ENCODE measurements around the gene ZNF746. TPM values are rescaled to one million over a fixed set of nuclear protein-coding genes. Genes with fewer than 3 reads are reported as not detected.

The ZNF746 gene
- total and polyA plus RNA-seq, 9 of the 15 experiments (the other 6 are each of a cell fraction or from before 2014, with no cell fraction given) = 1.7 to 31.6 (median 13.3) TPM

DNA sequence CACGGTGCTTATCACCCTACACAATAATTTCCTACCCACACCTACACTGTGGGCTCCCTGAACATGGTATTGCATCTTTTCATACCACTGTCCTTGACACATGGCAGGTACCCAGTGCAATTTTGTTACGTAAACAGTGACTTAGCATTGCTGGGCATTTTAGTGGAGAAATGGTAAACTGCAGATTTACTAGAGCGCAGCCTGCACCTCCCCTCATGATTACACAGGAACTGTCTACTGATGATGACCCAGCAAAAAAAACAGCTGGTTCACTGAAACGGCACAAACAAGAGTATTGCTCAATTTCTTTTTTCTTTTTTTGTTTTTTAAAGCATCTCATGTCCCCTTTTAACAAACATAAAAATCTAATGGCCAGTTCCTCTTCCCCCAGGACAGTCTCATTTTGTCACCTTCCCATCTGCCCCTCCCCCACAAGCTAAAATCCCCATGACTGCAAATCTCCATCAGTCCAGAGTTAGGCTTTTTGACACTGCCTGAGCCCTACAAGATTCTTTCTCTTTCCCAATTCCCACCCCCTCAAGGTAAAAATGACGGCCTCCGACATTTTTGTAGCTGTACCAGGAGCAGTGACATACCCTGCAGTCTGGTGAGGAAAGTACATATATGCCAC is 2.8 kb downstream of the ZNF746 start (continued):
- TF ChIP-seq, protein P1, sequence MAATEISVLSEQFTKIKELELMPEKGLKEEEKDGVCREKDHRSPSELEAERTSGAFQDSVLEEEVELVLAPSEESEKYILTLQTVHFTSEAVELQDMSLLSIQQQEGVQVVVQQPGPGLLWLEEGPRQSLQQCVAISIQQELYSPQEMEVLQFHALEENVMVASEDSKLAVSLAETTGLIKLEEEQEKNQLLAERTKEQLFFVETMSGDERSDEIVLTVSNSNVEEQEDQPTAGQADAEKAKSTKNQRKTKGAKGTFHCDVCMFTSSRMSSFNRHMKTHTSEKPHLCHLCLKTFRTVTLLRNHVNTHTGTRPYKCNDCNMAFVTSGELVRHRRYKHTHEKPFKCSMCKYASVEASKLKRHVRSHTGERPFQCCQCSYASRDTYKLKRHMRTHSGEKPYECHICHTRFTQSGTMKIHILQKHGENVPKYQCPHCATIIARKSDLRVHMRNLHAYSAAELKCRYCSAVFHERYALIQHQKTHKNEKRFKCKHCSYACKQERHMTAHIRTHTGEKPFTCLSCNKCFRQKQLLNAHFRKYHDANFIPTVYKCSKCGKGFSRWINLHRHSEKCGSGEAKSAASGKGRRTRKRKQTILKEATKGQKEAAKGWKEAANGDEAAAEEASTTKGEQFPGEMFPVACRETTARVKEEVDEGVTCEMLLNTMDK (IDR thresholded peaks at IDR 0.05; ENCODE audit: borderline replicate concordance, insufficient read depth, low read depth, low read length, poor library complexity, severe bottlenecking) = no peak
- TF ChIP-seq ZNF589 (CRISPR knock-in tag; IDR thresholded peaks at IDR 0.05; ENCODE audit: low read depth) = peak; percentile 72; the same call in 1 of the 2 replicates
- TF ChIP-seq ZKSCAN3 (CRISPR knock-in tag; IDR thresholded peaks at IDR 0.05) = no peak
- TF ChIP-seq, protein P2, sequence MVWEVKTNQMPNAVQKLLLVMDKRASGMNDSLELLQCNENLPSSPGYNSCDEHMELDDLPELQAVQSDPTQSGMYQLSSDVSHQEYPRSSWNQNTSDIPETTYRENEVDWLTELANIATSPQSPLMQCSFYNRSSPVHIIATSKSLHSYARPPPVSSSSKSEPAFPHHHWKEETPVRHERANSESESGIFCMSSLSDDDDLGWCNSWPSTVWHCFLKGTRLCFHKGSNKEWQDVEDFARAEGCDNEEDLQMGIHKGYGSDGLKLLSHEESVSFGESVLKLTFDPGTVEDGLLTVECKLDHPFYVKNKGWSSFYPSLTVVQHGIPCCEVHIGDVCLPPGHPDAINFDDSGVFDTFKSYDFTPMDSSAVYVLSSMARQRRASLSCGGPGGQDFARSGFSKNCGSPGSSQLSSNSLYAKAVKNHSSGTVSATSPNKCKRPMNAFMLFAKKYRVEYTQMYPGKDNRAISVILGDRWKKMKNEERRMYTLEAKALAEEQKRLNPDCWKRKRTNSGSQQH (CRISPR knock-in tag; IDR thresholded peaks at IDR 0.05) = no peak
- no peak for TF ChIP-seq NR2F6 (CRISPR knock-in tag; IDR thresholded peaks at IDR 0.05)
- TF ChIP-seq, protein P3, sequence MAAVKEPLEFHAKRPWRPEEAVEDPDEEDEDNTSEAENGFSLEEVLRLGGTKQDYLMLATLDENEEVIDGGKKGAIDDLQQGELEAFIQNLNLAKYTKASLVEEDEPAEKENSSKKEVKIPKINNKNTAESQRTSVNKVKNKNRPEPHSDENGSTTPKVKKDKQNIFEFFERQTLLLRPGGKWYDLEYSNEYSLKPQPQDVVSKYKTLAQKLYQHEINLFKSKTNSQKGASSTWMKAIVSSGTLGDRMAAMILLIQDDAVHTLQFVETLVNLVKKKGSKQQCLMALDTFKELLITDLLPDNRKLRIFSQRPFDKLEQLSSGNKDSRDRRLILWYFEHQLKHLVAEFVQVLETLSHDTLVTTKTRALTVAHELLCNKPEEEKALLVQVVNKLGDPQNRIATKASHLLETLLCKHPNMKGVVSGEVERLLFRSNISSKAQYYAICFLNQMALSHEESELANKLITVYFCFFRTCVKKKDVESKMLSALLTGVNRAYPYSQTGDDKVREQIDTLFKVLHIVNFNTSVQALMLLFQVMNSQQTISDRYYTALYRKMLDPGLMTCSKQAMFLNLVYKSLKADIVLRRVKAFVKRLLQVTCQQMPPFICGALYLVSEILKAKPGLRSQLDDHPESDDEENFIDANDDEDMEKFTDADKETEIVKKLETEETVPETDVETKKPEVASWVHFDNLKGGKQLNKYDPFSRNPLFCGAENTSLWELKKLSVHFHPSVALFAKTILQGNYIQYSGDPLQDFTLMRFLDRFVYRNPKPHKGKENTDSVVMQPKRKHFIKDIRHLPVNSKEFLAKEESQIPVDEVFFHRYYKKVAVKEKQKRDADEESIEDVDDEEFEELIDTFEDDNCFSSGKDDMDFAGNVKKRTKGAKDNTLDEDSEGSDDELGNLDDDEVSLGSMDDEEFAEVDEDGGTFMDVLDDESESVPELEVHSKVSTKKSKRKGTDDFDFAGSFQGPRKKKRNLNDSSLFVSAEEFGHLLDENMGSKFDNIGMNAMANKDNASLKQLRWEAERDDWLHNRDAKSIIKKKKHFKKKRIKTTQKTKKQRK (IDR thresholded peaks at IDR 0.05; ENCODE audit: borderline replicate concordance, low read depth, low read length) = no peak
- peak in 1 of 2 experiments; percentile 88; a peak in 1 of 4 replicates for TF ChIP-seq ARNT (IDR thresholded peaks at IDR 0.05)
- TF ChIP-seq, protein P4, sequence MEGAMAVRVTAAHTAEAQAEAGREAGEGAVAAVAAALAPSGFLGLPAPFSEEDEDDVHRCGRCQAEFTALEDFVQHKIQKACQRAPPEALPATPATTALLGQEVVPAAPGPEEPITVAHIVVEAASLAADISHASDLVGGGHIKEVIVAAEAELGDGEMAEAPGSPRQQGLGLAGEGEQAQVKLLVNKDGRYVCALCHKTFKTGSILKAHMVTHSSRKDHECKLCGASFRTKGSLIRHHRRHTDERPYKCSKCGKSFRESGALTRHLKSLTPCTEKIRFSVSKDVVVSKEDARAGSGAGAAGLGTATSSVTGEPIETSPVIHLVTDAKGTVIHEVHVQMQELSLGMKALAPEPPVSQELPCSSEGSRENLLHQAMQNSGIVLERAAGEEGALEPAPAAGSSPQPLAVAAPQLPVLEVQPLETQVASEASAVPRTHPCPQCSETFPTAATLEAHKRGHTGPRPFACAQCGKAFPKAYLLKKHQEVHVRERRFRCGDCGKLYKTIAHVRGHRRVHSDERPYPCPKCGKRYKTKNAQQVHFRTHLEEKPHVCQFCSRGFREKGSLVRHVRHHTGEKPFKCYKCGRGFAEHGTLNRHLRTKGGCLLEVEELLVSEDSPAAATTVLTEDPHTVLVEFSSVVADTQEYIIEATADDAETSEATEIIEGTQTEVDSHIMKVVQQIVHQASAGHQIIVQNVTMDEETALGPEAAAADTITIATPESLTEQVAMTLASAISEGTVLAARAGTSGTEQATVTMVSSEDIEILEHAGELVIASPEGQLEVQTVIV (CRISPR knock-in tag; IDR thresholded peaks at IDR 0.05; ENCODE audit: borderline replicate concordance) = no peak
- TF ChIP-seq MCM5 (IDR thresholded peaks at IDR 0.05; ENCODE audit: low read depth) = no peak
- TF ChIP-seq, protein P5, sequence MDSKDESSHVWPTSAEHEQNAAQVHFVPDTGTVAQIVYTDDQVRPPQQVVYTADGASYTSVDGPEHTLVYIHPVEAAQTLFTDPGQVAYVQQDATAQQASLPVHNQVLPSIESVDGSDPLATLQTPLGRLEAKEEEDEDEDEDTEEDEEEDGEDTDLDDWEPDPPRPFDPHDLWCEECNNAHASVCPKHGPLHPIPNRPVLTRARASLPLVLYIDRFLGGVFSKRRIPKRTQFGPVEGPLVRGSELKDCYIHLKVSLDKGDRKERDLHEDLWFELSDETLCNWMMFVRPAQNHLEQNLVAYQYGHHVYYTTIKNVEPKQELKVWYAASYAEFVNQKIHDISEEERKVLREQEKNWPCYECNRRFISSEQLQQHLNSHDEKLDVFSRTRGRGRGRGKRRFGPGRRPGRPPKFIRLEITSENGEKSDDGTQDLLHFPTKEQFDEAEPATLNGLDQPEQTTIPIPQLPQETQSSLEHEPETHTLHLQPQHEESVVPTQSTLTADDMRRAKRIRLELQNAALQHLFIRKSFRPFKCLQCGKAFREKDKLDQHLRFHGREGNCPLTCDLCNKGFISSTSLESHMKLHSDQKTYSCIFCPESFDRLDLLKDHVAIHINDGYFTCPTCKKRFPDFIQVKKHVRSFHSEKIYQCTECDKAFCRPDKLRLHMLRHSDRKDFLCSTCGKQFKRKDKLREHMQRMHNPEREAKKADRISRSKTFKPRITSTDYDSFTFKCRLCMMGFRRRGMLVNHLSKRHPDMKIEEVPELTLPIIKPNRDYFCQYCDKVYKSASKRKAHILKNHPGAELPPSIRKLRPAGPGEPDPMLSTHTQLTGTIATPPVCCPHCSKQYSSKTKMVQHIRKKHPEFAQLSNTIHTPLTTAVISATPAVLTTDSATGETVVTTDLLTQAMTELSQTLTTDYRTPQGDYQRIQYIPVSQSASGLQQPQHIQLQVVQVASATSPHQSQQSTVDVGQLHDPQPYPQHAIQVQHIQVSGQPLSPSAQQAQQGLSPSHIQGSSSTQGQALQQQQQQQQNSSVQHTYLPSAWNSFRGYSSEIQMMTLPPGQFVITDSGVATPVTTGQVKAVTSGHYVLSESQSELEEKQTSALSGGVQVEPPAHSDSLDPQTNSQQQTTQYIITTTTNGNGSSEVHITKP (IDR thresholded peaks at IDR 0.05; ENCODE audit: partially characterized antibody) = peak; percentile 41
- 0 out of 2 replicates have a peak, but pooled peaks have one; percentile 41 for TF ChIP-seq RBFOX2 (IDR thresholded peaks at IDR 0.05; ENCODE audit: low read depth, low read length)
- TF ChIP-seq ZC3H11A (IDR thresholded peaks at IDR 0.05; ENCODE audit: low read depth, low read length) = no peak
- peak; percentile 68; the same call in 1 of the 2 replicates for TF ChIP-seq ZNF644 (tag; IDR thresholded peaks at IDR 0.05; ENCODE audit: low read depth)
- peak; percentile 4; the same call in 1 of the 2 replicates for TF ChIP-seq TAL1 (IDR thresholded peaks at IDR 0.05)

All from K562 (cell line).